22Rv1 (cell line): Measurements from ENCODE around the gene IL10RA.
"Not testable (repeated sequence)": the region's sequence is repeated elsewhere in the genome, so short reads cannot be mapped to it uniquely, and the experiment has no call there.

Source experiments
- H3K27ac ChIP-seq: fragments of 450-650 bp; 2 replicates; pipeline ENCODE4 v1.5.1; 2017
- ZFX ChIP-seq: fragments of 450-650 bp; IDR thresholded peaks from 2 replicates; pipeline ENCODE4 v1.6.1; 2017; ENCODE audit warnings: antibody characterized with exemption, borderline replicate concordance
- TF ChIP-seq, protein P1 (sequence below): fragments of 450-650 bp; IDR thresholded peaks from 2 replicates; pipeline ENCODE4 v1.5.1; 2017; ENCODE audit warnings: mild to moderate bottlenecking

Gene IL10RA

GRCh38 chr11:117945047-117945810 is 41.0 kb upstream of the IL10RA start:
- TF ChIP-seq ZFX = no peak
- TF ChIP-seq, protein P1, sequence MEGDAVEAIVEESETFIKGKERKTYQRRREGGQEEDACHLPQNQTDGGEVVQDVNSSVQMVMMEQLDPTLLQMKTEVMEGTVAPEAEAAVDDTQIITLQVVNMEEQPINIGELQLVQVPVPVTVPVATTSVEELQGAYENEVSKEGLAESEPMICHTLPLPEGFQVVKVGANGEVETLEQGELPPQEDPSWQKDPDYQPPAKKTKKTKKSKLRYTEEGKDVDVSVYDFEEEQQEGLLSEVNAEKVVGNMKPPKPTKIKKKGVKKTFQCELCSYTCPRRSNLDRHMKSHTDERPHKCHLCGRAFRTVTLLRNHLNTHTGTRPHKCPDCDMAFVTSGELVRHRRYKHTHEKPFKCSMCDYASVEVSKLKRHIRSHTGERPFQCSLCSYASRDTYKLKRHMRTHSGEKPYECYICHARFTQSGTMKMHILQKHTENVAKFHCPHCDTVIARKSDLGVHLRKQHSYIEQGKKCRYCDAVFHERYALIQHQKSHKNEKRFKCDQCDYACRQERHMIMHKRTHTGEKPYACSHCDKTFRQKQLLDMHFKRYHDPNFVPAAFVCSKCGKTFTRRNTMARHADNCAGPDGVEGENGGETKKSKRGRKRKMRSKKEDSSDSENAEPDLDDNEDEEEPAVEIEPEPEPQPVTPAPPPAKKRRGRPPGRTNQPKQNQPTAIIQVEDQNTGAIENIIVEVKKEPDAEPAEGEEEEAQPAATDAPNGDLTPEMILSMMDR = no peak
- H3K27ac ChIP-seq = no peak overlapping the region

DNA sequence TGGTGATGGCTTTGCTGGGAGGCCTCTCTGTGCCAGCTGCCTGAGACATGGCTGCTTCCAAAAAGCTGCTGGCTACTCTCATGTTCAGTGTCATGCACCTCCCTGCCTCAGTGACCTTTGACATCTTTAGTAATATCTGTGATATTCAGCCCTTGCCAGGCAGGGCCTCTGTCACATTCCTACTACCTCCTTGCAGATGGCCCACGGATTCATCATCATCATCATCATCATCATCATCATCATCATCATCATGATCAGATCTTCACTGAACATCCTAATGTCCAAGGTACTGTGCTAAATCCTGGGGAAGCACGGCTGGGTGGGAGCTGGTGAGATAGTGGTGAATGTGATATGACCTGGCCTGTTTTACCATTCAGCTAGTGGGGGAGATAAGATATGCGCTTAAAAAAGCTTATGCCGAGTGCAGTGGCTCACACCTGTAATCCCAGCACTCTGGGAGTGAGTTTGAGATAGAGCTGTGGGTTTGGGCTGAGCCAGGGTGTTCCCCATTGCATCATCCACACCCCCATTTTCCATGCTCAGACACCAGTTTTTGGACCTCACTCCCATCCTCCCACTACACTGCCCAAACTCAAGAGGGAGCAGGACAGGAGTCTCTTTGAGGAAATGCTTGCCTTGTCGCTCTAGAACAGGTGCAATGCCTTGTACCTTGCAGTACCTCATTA is 39.9 kb upstream of the IL10RA start:
- H3K27ac ChIP-seq = no peak overlapping the region
- TF ChIP-seq ZFX = no peak
- TF ChIP-seq, protein P1 = no peak

DNA sequence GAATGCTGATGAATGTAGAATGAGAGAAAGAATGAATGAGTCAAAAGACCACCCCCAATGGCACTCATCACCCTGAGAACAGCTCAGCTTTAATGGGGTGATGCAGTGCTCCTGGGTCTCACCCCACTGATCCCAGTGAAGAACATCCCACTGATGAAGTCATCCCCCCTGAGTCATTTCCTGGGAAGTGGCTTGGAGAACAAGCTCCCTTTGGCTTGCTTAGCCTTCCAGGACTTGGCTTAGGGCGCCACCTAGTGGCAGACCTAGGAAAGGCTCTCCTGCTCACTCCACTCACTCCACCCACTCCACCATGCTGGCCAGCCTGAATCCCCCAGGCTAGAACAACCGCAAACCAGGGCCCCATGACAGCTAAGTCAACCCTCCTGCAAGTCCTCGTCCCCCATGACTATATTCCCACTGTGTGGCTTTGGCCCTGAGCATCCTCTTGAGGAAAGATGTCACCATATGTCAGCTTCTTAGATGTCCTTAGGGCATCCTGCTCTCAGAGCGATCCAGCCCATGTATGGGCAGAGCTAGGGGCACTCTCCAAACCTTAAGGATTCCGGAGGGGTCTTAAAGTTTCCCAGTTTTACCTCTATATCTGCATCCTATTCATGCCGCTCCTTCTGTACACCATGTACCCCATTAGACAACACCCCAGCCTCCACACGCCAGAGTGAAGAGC is 39.2 kb upstream of the IL10RA start:
- TF ChIP-seq ZFX = no peak
- TF ChIP-seq, protein P1 = peak; percentile 90
- no peak overlapping the region for H3K27ac ChIP-seq

DNA sequence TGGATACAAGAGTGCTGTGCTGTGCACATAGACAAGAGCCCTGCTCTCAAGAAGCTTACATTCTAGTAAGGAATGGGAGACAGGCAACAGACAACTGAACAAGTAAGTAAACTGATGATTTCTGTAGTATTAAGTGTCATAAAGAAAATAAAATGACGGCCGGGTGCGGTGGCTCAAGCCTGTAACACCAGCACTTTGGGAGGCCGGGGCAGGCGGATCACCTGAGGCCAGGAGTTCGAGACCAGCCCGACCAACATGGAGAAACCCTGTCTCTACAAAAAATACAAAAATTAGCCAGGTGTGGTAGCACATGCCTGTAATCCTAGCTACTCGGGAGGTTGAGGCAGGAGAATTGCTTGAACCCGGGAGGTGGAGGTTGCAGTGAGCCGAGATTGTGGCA is 38.4 kb upstream of the IL10RA start:
- not testable (repeated sequence) for H3K27ac ChIP-seq

DNA sequence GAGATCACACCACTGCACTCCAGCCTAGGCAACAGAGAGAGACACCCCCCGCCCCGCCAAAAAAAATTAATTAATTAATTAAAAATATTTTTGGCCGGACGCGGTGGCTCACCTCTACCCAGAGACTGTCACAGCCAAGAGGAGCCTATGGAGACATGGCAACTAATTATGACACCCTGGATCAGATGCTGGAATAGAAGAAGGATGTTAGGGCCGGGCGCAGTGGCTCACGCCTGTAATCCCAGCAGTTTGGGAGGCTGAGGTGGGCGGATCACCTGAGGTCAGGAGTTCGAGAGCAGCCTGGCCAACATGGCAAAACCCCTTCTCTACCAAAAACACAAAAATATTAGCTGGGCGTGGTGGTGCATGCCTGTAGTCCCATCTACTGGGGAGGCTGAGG is 37.7 kb upstream of the IL10RA start:
- not testable (repeated sequence) for H3K27ac ChIP-seq

DNA sequence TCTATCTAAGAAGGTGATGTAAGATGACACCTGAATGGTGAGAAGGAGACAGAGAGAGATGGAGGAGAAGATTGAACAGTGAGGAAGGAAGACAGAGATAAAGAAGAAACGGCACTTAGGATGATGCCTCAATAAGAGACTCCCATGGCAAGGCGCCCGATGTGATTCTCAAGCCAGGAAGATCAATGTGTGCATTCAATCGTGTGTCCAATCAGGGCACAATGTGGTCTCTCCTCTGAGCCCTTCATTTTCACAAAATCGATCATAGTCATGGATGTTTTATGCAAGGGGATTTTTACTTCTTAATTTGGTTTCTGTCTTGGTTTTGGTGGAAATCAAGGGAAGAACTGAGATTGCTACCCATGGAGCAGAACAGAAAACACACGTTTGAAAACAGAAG is 37.1 kb upstream of the IL10RA start:
- TF ChIP-seq, protein P1 = no peak
- TF ChIP-seq ZFX = no peak
- H3K27ac ChIP-seq = no peak overlapping the region

GRCh38 chr11:117950301-117950700 is 35.9 kb upstream of the IL10RA start:
- no peak overlapping the region for H3K27ac ChIP-seq
- TF ChIP-seq ZFX = no peak
- TF ChIP-seq, protein P1 = no peak
